ENCODE results near the gene SLC37A1. TPM values are rescaled to one million over a fixed set of nuclear protein-coding genes. Genes with fewer than 3 reads are reported as not detected.

The SLC37A1 gene
- total RNA-seq, 6 donors from 2014 or later, result 20.8 to 70.2 (median 36.8) TPM

- Histone ChIP-seq H3K27ac (peak overlapping the region; percentile 81 to 87 (median 82)), H3K4me1 (peaks cover 6 to 15% (median 11%) of the 10 kb centered on the region in 4 donors), H3K36me3 (no peaks in the 10 kb centered on the region), H3K4me3 (peak overlapping the region; percentile 30 to 82 (median 63)), H3K27me3 (no peaks in the 10 kb centered on the region), H3K9me3 (no peaks in the 10 kb centered on the region)
- 26 to 35% methylated on average over 16 to 18 of the region's 19 CpGs for WGBS, 2 donors
- ATAC-seq (ENCODE audit: low FRiP score in 2 of 2) (peak; percentile 6 to 35), DNase-seq (peak in 1 of 2 donors; percentile 64)
- no peak for TF ChIP-seq EP300 (IDR thresholded peaks at IDR 0.05)
- TF ChIP-seq POLR2A (IDR thresholded peaks at IDR 0.05), result peak in 1 of 4 donors; percentile 1
- no peak for TF ChIP-seq POLR2AphosphoS5 (IDR thresholded peaks at IDR 0.05)
- no peak for TF ChIP-seq CTCF (IDR thresholded peaks at IDR 0.05)
Measured at GRCh38 chr21:42496839-42497202, 16.8 kb upstream of the SLC37A1 start.

GRCh38 chr21:42498012-42498411 is 15.6 kb upstream of the SLC37A1 start:
- WGBS, 2 donors, result 73 to 77% methylated on average over 5 of the region's 5 CpGs
- TF ChIP-seq POLR2AphosphoS5 (IDR thresholded peaks at IDR 0.05) (no peak), POLR2A (IDR thresholded peaks at IDR 0.05) (no peak), CTCF (IDR thresholded peaks at IDR 0.05) (no peak), EP300 (IDR thresholded peaks at IDR 0.05) (no peak)
- Histone ChIP-seq H3K4me3 (no peak overlapping the region), H3K4me1 (peaks cover 6 to 15% (median 11%) of the 10 kb centered on the region in 4 donors), H3K36me3 (no peaks in the 10 kb centered on the region), H3K27me3 (no peaks in the 10 kb centered on the region), H3K27ac (no peak overlapping the region), H3K9me3 (no peaks in the 10 kb centered on the region)
- ATAC-seq (ENCODE audit: low FRiP score in 2 of 2), result no peak
- DNase-seq, result no peak

GRCh38 chr21:42499444-42500112 is 14.1 kb upstream of the SLC37A1 start:
- 79 to 81% methylated on average over 15 of the region's 15 CpGs for WGBS, 2 donors
- no peak for TF ChIP-seq EP300 (IDR thresholded peaks at IDR 0.05)
- TF ChIP-seq POLR2AphosphoS5 (IDR thresholded peaks at IDR 0.05), result no peak
- no peak for TF ChIP-seq CTCF (IDR thresholded peaks at IDR 0.05)
- DNase-seq (no peak), ATAC-seq (ENCODE audit: low FRiP score in 2 of 2) (no peak)
- Histone ChIP-seq H3K36me3 (no peaks in the 10 kb centered on the region), H3K27ac (peak overlapping the region in 1 of 4 donors; percentile 1), H3K4me3 (no peak overlapping the region), H3K27me3 (no peaks in the 10 kb centered on the region), H3K4me1 (peaks cover 6 to 15% (median 11%) of the 10 kb centered on the region in 4 donors), H3K9me3 (no peaks in the 10 kb centered on the region)

- no peak for ATAC-seq (ENCODE audit: low FRiP score in 2 of 2)
- no peak overlapping the region for H3K27ac ChIP-seq
- WGBS, 2 donors, result 80 to 82% methylated on average over 4 of the region's 4 CpGs
Measured at GRCh38 chr21:42500225-42500624, 13.4 kb upstream of the SLC37A1 start.

More at GRCh38 chr21:42500225-42500624, 13.4 kb upstream of the SLC37A1 start:
- Histone ChIP-seq H3K9me3 (no peaks in the 10 kb centered on the region), H3K27me3 (no peaks in the 10 kb centered on the region), H3K4me1 (peaks cover 6 to 15% (median 11%) of the 10 kb centered on the region in 4 donors), H3K4me3 (no peak overlapping the region), H3K36me3 (no peaks in the 10 kb centered on the region)
- TF ChIP-seq CTCF (IDR thresholded peaks at IDR 0.05), result no peak
- TF ChIP-seq POLR2A (IDR thresholded peaks at IDR 0.05), result no peak
- TF ChIP-seq EP300 (IDR thresholded peaks at IDR 0.05), result no peak
- no peak for TF ChIP-seq POLR2AphosphoS5 (IDR thresholded peaks at IDR 0.05)
- DNase-seq, result no peak
